Nephron (organoid): ENCODE measurements around the gene UTS2R.
A peak's percentile ranks its signal among the peaks of the same experiment; 100 is the strongest.
"Not testable (repeated sequence)": the region's sequence is repeated elsewhere in the genome, so short reads cannot be mapped to it uniquely, and the experiment has no call there.

Experiments
- H3K27ac Mint-ChIP-seq, 3 experiments: 2 replicates each; pipeline ENCODE4 v1.8.0; 2020; ENCODE audit warnings: mixed read lengths in 3 of 3, mild to moderate bottlenecking in 2 of 3, moderate library complexity in 1 of 3
- H3K27me3 Mint-ChIP-seq: 2 replicates; pipeline ENCODE4 v1.8.0; 2021; ENCODE audit warnings: low read depth, mild to moderate bottlenecking, moderate library complexity, mixed read lengths
- H3K36me3 Mint-ChIP-seq: 2 replicates; pipeline ENCODE4 v1.8.0; 2020; ENCODE audit warnings: low read depth, mixed read lengths
- H3K4me1 Mint-ChIP-seq: 2 replicates; pipeline ENCODE4 v1.8.0; 2020; ENCODE audit warnings: mixed read lengths
- H3K4me3 Mint-ChIP-seq, 3 experiments: 2 replicates each; pipeline ENCODE4 v1.8.0; 2020; ENCODE audit warnings: mild to moderate bottlenecking in 3 of 3, mixed read lengths in 3 of 3, moderate library complexity in 2 of 3
- H3K9me3 Mint-ChIP-seq: 2 replicates; pipeline ENCODE4 v1.8.0; 2020; ENCODE audit warnings: mixed read lengths
- TF ChIP-seq, protein P1 (sequence below), 3 experiments: fragments of 200-600 bp; sonication (generic); IDR thresholded peaks; one replicate each; pipeline ENCODE4 v1.5.0; 2021; ENCODE audit warnings: antibody characterized with exemption in 3 of 3; ENCODE audit not compliant: unreplicated experiment in 3 of 3

The UTS2R gene

DNA sequence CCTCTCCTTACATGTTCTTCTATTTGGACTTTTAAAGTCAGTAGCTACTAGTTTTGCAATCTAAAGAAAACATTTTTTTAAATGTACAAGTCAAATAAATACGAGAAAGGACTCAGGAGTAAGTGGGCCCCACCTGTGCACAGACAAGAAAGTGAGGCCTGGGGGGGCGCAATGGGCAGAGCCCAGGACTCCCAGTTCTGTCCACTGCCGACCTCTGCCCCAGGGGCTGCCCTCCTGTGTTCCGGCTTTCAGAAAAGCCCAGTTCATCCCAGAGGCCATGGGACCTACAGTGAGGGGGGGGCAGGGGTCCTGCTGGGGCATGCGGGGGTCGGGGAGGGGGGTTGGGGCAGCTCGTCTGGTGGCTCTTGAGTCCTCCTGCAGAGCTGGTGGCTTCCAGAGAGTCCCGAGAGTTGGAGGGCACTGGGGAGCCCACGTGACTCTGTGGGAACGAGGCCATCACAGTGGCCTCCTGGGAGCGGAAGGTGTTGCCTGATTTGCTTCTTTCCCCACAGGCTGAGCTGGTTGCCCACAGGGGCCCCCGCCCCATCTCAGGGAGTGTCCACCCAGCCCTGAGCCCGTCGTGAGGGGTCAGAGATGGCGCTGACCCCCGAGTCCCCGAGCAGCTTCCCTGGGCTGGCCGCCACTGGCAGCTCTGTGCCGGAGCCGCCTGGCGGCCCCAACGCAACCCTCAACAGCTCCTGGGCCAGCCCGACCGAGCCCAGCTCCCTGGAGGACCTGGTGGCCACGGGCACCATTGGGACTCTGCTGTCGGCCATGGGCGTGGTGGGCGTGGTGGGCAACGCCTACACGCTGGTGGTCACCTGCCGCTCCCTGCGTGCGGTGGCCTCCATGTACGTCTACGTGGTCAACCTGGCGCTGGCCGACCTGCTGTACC lies 2.4 kb downstream of the UTS2R start:
- Mint-ChIP-seq H3K4me3 (peak overlapping the region; percentile 81 to 90 (median 84)), H3K36me3 (no peaks in the 10 kb centered on the region), H3K4me1 (peaks cover 30% of the 10 kb centered on the region), H3K9me3 (no peaks in the 10 kb centered on the region), H3K27ac (peak overlapping the region in 1 of 3 experiments; percentile 61), H3K27me3 (peaks cover 35% of the 10 kb centered on the region)
- TF ChIP-seq, protein P1, sequence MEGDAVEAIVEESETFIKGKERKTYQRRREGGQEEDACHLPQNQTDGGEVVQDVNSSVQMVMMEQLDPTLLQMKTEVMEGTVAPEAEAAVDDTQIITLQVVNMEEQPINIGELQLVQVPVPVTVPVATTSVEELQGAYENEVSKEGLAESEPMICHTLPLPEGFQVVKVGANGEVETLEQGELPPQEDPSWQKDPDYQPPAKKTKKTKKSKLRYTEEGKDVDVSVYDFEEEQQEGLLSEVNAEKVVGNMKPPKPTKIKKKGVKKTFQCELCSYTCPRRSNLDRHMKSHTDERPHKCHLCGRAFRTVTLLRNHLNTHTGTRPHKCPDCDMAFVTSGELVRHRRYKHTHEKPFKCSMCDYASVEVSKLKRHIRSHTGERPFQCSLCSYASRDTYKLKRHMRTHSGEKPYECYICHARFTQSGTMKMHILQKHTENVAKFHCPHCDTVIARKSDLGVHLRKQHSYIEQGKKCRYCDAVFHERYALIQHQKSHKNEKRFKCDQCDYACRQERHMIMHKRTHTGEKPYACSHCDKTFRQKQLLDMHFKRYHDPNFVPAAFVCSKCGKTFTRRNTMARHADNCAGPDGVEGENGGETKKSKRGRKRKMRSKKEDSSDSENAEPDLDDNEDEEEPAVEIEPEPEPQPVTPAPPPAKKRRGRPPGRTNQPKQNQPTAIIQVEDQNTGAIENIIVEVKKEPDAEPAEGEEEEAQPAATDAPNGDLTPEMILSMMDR (IDR thresholded peaks at IDR 0.05; ENCODE audit: unreplicated experiment in 3 of 3) = no peak

DNA sequence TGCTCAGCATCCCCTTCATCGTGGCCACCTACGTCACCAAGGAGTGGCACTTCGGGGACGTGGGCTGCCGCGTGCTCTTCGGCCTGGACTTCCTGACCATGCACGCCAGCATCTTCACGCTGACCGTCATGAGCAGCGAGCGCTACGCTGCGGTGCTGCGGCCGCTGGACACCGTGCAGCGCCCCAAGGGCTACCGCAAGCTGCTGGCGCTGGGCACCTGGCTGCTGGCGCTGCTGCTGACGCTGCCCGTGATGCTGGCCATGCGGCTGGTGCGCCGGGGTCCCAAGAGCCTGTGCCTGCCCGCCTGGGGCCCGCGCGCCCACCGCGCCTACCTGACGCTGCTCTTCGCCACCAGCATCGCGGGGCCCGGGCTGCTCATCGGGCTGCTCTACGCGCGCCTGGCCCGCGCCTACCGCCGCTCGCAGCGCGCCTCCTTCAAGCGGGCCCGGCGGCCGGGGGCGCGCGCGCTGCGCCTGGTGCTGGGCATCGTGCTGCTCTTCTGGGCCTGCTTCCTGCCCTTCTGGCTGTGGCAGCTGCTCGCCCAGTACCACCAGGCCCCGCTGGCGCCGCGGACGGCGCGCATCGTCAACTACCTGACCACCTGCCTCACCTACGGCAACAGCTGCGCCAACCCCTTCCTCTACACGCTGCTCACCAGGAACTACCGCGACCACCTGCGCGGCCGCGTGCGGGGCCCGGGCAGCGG lies 3.2 kb downstream of the UTS2R start:
- H3K9me3 Mint-ChIP-seq = no peaks in the 10 kb centered on the region
- H3K36me3 Mint-ChIP-seq = no peaks in the 10 kb centered on the region
- H3K27ac Mint-ChIP-seq = no peak overlapping the region
- peaks cover 29% of the 10 kb centered on the region for H3K4me1 Mint-ChIP-seq
- peak overlapping the region in 1 of 3 experiments; percentile 25 for H3K4me3 Mint-ChIP-seq
- peaks cover 37% of the 10 kb centered on the region for H3K27me3 Mint-ChIP-seq
- TF ChIP-seq, protein P1 (IDR thresholded peaks at IDR 0.05; ENCODE audit: unreplicated experiment in 3 of 3) = no peak

DNA sequence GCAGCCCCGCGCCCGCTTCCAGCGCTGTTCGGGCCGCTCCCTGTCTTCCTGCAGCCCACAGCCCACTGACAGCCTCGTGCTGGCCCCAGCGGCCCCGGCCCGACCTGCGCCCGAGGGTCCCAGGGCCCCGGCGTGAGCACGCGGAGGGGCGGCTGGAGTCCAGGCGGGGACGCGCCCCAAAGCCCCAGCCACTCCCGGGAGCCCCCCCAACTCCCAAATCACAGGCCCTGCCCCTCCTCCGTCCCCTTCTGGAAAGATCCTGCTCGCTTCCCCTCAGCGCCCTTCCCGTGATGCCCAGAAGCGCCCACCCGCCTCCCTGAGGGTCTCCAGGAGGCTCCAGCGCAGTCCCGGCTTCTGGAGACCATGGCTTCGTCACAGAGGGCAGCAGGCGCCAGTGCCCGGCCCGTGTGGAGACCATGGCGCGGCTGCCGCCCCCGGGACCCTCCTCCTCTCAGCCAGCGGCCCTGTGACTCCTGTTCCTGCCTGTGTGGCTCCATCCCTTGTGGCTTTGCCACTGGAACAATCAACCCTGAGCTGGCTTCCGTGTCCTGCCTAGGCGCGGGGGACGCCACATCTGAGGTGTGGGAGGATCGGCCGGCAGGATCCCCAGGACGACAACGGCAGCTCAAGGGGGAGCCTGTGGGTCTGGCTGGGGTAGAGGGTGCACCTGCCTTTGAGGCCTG lies 3.9 kb downstream of the UTS2R start:
- TF ChIP-seq, protein P1 (IDR thresholded peaks at IDR 0.05; ENCODE audit: unreplicated experiment in 3 of 3) = no peak
- Mint-ChIP-seq H3K27me3 (peaks cover 36% of the 10 kb centered on the region), H3K9me3 (no peaks in the 10 kb centered on the region), H3K4me3 (no peak overlapping the region), H3K27ac (no peak overlapping the region), H3K4me1 (peaks cover 30% of the 10 kb centered on the region), H3K36me3 (no peaks in the 10 kb centered on the region)

DNA sequence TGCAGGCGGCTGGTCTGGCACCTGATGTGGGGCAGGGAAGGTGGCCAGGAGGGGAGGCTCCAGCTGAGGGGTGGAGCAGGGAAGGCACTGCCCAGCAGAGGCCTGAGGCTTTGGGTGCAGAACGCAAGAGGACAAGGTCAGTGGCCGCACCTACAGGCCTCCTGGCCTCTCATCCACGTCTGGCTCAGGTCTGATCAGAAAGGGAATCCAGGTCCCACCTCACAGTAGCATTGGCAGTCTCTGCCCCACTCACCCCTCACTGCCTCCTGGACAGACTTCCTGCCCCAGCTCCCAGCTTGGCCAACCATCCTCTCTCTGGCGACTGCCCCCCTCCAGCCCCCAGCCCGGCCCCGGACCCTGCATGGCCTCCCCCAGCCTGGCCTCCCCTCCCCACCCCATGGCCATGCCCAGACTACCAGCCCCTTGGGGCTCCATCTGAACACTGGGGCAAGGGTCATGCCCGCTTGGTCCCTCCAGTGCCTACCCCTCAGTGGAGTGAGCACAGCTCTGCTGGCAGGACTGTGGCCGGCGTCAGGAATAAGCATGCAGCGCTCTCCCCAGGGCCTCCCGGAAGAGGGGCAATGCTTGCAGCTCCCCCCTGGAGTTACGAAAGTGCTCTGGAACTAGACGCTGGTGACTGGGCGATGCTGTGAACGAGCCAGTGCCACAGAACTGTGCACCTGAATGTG lies 4.6 kb downstream of the UTS2R start:
- Mint-ChIP-seq H3K4me3 (no peak overlapping the region), H3K27ac (no peak overlapping the region), H3K4me1 (peaks cover 28% of the 10 kb centered on the region), H3K27me3 (peaks cover 30% of the 10 kb centered on the region), H3K36me3 (no peaks in the 10 kb centered on the region), H3K9me3 (no peaks in the 10 kb centered on the region)
- TF ChIP-seq, protein P1 (IDR thresholded peaks at IDR 0.05; ENCODE audit: unreplicated experiment in 3 of 3) = no peak

DNA sequence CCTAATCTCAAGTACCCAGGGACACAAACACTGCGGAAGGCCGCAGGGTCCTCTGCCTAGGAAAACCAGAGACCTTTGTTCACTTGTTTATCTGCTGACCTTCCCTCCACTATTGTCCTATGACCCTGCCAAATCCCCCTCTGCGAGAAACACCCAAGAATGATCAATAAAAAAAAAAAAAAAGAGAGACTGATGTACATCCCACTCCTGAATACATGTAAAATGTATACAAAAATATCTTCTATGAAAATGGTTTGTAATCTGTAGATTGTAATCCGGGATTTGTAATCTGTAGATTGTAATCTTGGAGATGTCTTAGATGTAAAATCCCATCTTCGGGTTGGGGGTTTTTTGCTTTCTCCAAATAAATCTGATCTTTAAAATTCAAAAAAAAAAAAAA lies 5.7 kb downstream of the UTS2R start:
- H3K9me3 Mint-ChIP-seq, H3K36me3 Mint-ChIP-seq, H3K4me3 Mint-ChIP-seq, H3K27ac Mint-ChIP-seq: not testable (repeated sequence)
- peaks cover 31% of the 10 kb centered on the region for H3K4me1 Mint-ChIP-seq
- peaks cover 28% of the 10 kb centered on the region for H3K27me3 Mint-ChIP-seq
